ENCODE data around the gene ANKUB1. TPM values are rescaled to one million over a fixed set of nuclear protein-coding genes. Genes with fewer than 3 reads are reported as not detected.

Gene ANKUB1
- total RNA-seq, 1 experiment from 2014 or later: not detected

- Mint-ChIP-seq H3K36me3 (ENCODE audit: insufficient read depth, unreplicated experiment) (peaks cover 9% of the 10 kb centered on the region), H3K27ac (ENCODE audit: unreplicated experiment) (no peak overlapping the region), H3K9me3 (ENCODE audit: unreplicated experiment) (no peaks in the 10 kb centered on the region), H3K4me1 (ENCODE audit: low read depth, unreplicated experiment) (no peaks in the 10 kb centered on the region), H3K27me3 (ENCODE audit: insufficient read depth, unreplicated experiment) (no peaks in the 10 kb centered on the region), H3K4me3 (ENCODE audit: unreplicated experiment) (no peak overlapping the region)
- Histone ChIP-seq H3K4me1 (no peaks in the 10 kb centered on the region), H3K36me3 (ENCODE audit: control insufficient read depth, insufficient read depth, low read length) (no peaks in the 10 kb centered on the region), H3K27me3 (replicated peaks; ENCODE audit: control insufficient read depth, insufficient read depth, low read length) (no peaks in the 10 kb centered on the region), H3K4me3 (ENCODE audit: low read depth, low read length) (no peak overlapping the region), H3K9me3 (no peaks in the 10 kb centered on the region)
- no TSS peak for BruUV-seq (replicated peaks)
- ChIA-PET POLR2A (no interaction called here), CTCF (no interaction called here)
- DNase-seq: no peak
- intact Hi-C loops (cut with micrococcal nuclease; ENCODE audit: unreplicated experiment): loop anchor here (5.0 kb wide), 1 partner anchor 59 kb away; the partner anchor contains the start of gene RNF13
- TF ChIP-seq, protein P1, sequence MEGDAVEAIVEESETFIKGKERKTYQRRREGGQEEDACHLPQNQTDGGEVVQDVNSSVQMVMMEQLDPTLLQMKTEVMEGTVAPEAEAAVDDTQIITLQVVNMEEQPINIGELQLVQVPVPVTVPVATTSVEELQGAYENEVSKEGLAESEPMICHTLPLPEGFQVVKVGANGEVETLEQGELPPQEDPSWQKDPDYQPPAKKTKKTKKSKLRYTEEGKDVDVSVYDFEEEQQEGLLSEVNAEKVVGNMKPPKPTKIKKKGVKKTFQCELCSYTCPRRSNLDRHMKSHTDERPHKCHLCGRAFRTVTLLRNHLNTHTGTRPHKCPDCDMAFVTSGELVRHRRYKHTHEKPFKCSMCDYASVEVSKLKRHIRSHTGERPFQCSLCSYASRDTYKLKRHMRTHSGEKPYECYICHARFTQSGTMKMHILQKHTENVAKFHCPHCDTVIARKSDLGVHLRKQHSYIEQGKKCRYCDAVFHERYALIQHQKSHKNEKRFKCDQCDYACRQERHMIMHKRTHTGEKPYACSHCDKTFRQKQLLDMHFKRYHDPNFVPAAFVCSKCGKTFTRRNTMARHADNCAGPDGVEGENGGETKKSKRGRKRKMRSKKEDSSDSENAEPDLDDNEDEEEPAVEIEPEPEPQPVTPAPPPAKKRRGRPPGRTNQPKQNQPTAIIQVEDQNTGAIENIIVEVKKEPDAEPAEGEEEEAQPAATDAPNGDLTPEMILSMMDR (IDR thresholded peaks at IDR 0.05; ENCODE audit: insufficient read depth in 1 of 2, low read depth in 1 of 2, low read length in 1 of 2, severe bottlenecking in 1 of 2, unreplicated experiment in 1 of 2): no peak
Observed at GRCh38 chr3:149753717-149754116, 38.6 kb downstream of the ANKUB1 start.

- ChIA-PET POLR2A (no interaction called here), CTCF (interaction anchor here (1.4 to 1.6 kb wide), 2 partner anchors 55 to 184 kb away, joined by 6 read pairs; no protein-coding TSS in a partner anchor)
- Mint-ChIP-seq H3K36me3 (ENCODE audit: insufficient read depth, unreplicated experiment) (peaks cover 19% of the 10 kb centered on the region), H3K27me3 (ENCODE audit: insufficient read depth, unreplicated experiment) (no peaks in the 10 kb centered on the region), H3K27ac (ENCODE audit: unreplicated experiment) (peak overlapping the region; percentile 96), H3K4me3 (ENCODE audit: unreplicated experiment) (peak overlapping the region; percentile 96), H3K9me3 (ENCODE audit: unreplicated experiment) (no peaks in the 10 kb centered on the region), H3K4me1 (ENCODE audit: low read depth, unreplicated experiment) (no peaks in the 10 kb centered on the region)
- Histone ChIP-seq H3K27me3 (replicated peaks; ENCODE audit: control insufficient read depth, insufficient read depth, low read length) (no peaks in the 10 kb centered on the region), H3K9me3 (no peaks in the 10 kb centered on the region), H3K4me3 (ENCODE audit: low read depth, low read length) (peak overlapping the region; percentile 64), H3K36me3 (ENCODE audit: control insufficient read depth, insufficient read depth, low read length) (peaks cover 2% of the 10 kb centered on the region), H3K4me1 (no peaks in the 10 kb centered on the region)
- TF ChIP-seq, protein P1 (IDR thresholded peaks at IDR 0.05; ENCODE audit: insufficient read depth in 1 of 2, low read depth in 1 of 2, low read length in 1 of 2, severe bottlenecking in 1 of 2, unreplicated experiment in 1 of 2): no peak
- intact Hi-C loops (cut with micrococcal nuclease; ENCODE audit: unreplicated experiment): loop anchor here (1.0 to 5.0 kb wide), 2 partner anchors 60 to 240 kb away; partner anchors contain the start of gene RNF13
- no TSS peak for BruUV-seq (replicated peaks)
- DNase-seq: peak in 1 of 2 experiments; percentile 6
Observed at GRCh38 chr3:149752788-149753136, 39.6 kb downstream of the ANKUB1 start.

DNA sequence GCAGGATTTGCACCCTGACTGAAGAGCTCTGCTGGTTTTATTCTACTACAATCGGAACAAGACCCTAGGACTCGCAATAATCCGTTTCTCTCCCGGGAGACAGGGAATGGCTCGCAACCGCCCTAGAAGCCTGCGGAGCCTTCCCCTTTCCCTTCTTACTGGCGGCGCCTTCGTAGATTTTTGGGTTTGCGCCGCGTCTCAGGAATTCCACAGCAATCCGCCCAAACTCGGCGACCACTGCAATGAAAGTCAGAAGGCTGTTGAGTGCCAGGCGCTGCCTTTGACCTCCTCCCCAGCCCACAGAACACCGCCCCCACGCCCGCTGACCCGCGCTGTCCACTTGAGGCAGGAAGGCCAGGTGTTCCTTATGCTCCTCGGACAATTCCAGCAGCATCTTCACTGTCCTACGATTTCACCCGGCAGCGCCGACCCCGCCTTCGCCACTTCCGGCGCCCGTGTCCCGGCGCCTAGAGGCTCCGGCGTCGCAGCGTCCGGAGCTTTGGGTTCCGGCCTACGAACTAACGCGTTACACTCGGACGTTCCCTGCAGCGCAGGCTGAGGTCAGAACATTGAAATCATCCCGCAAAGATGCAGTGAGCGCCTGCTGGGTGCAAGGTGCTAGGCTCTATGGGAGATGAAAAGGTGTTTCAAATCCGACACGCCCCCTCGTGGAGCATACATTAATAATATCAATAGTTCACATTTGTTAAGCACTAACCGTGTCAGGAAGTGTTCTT lies 40.1 kb downstream of the ANKUB1 start, which contains the start of gene COMMD2:
TSS of gene COMMD2 (minus strand) at position 439 of the 737 bp plus-strand sequence. CDS start at position 394, 45 bp downstream.
- peaks cover 24% of the 10 kb centered on the region for H3K36me3 Mint-ChIP-seq (ENCODE audit: insufficient read depth, unreplicated experiment)
- CTCF ChIA-PET: interaction anchor here (0.5 to 1.6 kb wide), 4 partner anchors 56 to 222 kb away, joined by 3 to 6 read pairs (median 5); no protein-coding TSS in a partner anchor
- H3K36me3 ChIP-seq (ENCODE audit: control insufficient read depth, insufficient read depth, low read length): peaks cover 2% of the 10 kb centered on the region
- H3K4me1 Mint-ChIP-seq (ENCODE audit: low read depth, unreplicated experiment): no peaks in the 10 kb centered on the region
- POLR2A ChIA-PET: interaction anchor here (1.1 kb wide), 1 partner anchor 62 kb away, joined by 4 read pairs; no protein-coding TSS in a partner anchor
- no peaks in the 10 kb centered on the region for H3K4me1 ChIP-seq
- no peaks in the 10 kb centered on the region for H3K27me3 ChIP-seq (replicated peaks; ENCODE audit: control insufficient read depth, insufficient read depth, low read length)
- intact Hi-C loops (cut with micrococcal nuclease; ENCODE audit: unreplicated experiment): loop anchor here (1.0 to 5.0 kb wide), 2 partner anchors 60 to 240 kb away; partner anchors contain the start of gene RNF13
- H3K27ac Mint-ChIP-seq (ENCODE audit: unreplicated experiment): peak within 1 kb of the TSS; percentile 96
- H3K27me3 Mint-ChIP-seq (ENCODE audit: insufficient read depth, unreplicated experiment): no peaks in the 10 kb centered on the region
- H3K9me3 ChIP-seq: no peaks in the 10 kb centered on the region
- no peaks in the 10 kb centered on the region for H3K9me3 Mint-ChIP-seq (ENCODE audit: unreplicated experiment)
- peak; percentile 86 to 90 for DNase-seq
- H3K4me3 Mint-ChIP-seq (ENCODE audit: unreplicated experiment): peak within 1 kb of the TSS; percentile 96
- TF ChIP-seq, protein P1 (IDR thresholded peaks at IDR 0.05; ENCODE audit: insufficient read depth in 1 of 2, low read depth in 1 of 2, low read length in 1 of 2, severe bottlenecking in 1 of 2, unreplicated experiment in 1 of 2): peak; percentile 13 to 36
- H3K4me3 ChIP-seq (ENCODE audit: low read depth, low read length): peak within 1 kb of the TSS; percentile 64
- BruUV-seq (replicated peaks): TSS peak; percentile 75

All from Caco-2 (cell line).